Spinal cord (tissue), 10 donors: Measurements from ENCODE around the gene ZXDC. TPM values are rescaled to one million over a fixed set of nuclear protein-coding genes. Genes with fewer than 3 reads are reported as not detected.

Experiments
- DNase-seq, 6 donors: peaks; one replicate each; pipeline versions ENCODE4 v3.0.0 to v3.0.0-alpha.2; 2013 to 2015; ENCODE audit warnings: low spot score in 6 of 6, low read depth in 4 of 6
- H3K27ac ChIP-seq: one replicate; pipeline ENCODE4 v1.5.1; 2013; ENCODE audit warnings: low read depth, low read length, control low read depth
- H3K27me3 ChIP-seq: one replicate; pipeline ENCODE4 v1.6.1; 2013; ENCODE audit warnings: low read length; ENCODE audit not compliant: control insufficient read depth, insufficient read depth
- H3K36me3 ChIP-seq: one replicate; pipeline ENCODE4 v1.6.1; 2013; ENCODE audit warnings: low read length; ENCODE audit not compliant: control insufficient read depth, insufficient read depth
- H3K4me1 ChIP-seq: one replicate; pipeline ENCODE4 v1.6.1; 2013; ENCODE audit warnings: low read length; ENCODE audit not compliant: control insufficient read depth, insufficient read depth
- H3K4me3 ChIP-seq: one replicate; pipeline ENCODE4 v1.5.1; 2013; ENCODE audit warnings: low read depth, low read length, control low read depth
- H3K9me3 ChIP-seq: one replicate; pipeline ENCODE4 v1.6.1; 2013; ENCODE audit warnings: low read length; ENCODE audit not compliant: control insufficient read depth, insufficient read depth
- WGBS: methylation state at CpG from one replicate; pipeline ENCODE4 v1.1.5; 2013; ENCODE audit warnings: missing lambda C conversion rate; ENCODE audit not compliant: insufficient coverage; 5-methylcytosine and 5-hydroxymethylcytosine counted together
- polyA plus RNA-seq, 2 donors: library from polyadenylated mRNA; unstranded; fragments of 120-200 nt; gene quantifications; one replicate each; pipeline ENCODE4 v1.2.1, GENCODE V29; 2013; ENCODE audit not compliant: insufficient read length in 2 of 2
- total RNA-seq, 2 donors: library from RNA; depleted of rRNA in 1 of 2; stranded (reverse); fragments of 120-200 nt in 1 of 2; fragments of >200 nt in 1 of 2; gene quantifications; one replicate each; pipeline versions ENCODE4 v1.2.3 to v1.2.4, GENCODE V29; 2013 to 2014
- donor health status: healthy.

Gene ZXDC
- total and polyA plus RNA-seq, 4 donors = 22.9 to 29.4 (median 27.3) TPM

- no peak overlapping the region for H3K4me3 ChIP-seq
- H3K36me3 ChIP-seq = no peaks in the 10 kb centered on the region
- H3K27me3 ChIP-seq = no peaks in the 10 kb centered on the region
- H3K9me3 ChIP-seq = no peaks in the 10 kb centered on the region
- WGBS = 62% methylated on average over 6 of the region's 7 CpGs
- no peak for DNase-seq
- H3K4me1 ChIP-seq = peaks cover 6% of the 10 kb centered on the region
- no peak overlapping the region for H3K27ac ChIP-seq
Measured at GRCh38 chr3:126501736-126502135, 26.0 kb upstream of the ZXDC start.

- H3K9me3 ChIP-seq = no peaks in the 10 kb centered on the region
- no peak for DNase-seq
- no peak overlapping the region for H3K27ac ChIP-seq
- 63% methylated on average over 5 of the region's 5 CpGs for WGBS
- H3K4me1 ChIP-seq = peaks cover 6% of the 10 kb centered on the region
- no peaks in the 10 kb centered on the region for H3K36me3 ChIP-seq
- no peak overlapping the region for H3K4me3 ChIP-seq
- H3K27me3 ChIP-seq = no peaks in the 10 kb centered on the region
Measured at GRCh38 chr3:126501054-126501453, 25.4 kb upstream of the ZXDC start.

GRCh38 chr3:126500016-126500415, 24.3 kb upstream of the ZXDC start:
- no peak for DNase-seq
- Histone ChIP-seq H3K4me1 (peaks cover 6% of the 10 kb centered on the region), H3K4me3 (no peak overlapping the region), H3K9me3 (no peaks in the 10 kb centered on the region), H3K27ac (no peak overlapping the region), H3K36me3 (peaks cover 3% of the 10 kb centered on the region), H3K27me3 (no peaks in the 10 kb centered on the region)
- WGBS = 91% methylated on average over 7 of the region's 7 CpGs

GRCh38 chr3:126499401-126499800, 23.7 kb upstream of the ZXDC start:
- Histone ChIP-seq H3K27me3 (no peaks in the 10 kb centered on the region), H3K4me1 (peaks cover 9% of the 10 kb centered on the region), H3K27ac (no peak overlapping the region), H3K4me3 (no peak overlapping the region), H3K36me3 (peaks cover 3% of the 10 kb centered on the region), H3K9me3 (no peaks in the 10 kb centered on the region)
- no peak for DNase-seq
- 97% methylated on average over 5 of the region's 9 CpGs for WGBS

- Histone ChIP-seq H3K4me1 (peaks cover 14% of the 10 kb centered on the region), H3K27me3 (no peaks in the 10 kb centered on the region), H3K4me3 (no peak overlapping the region), H3K9me3 (no peaks in the 10 kb centered on the region), H3K36me3 (peaks cover 3% of the 10 kb centered on the region), H3K27ac (no peak overlapping the region)
- WGBS = 67% methylated on average over 9 of the region's 10 CpGs
- DNase-seq = no peak
Measured at GRCh38 chr3:126498929-126499328, 23.2 kb upstream of the ZXDC start.

- Histone ChIP-seq H3K4me1 (peaks cover 17% of the 10 kb centered on the region), H3K27ac (no peak overlapping the region), H3K36me3 (peaks cover 3% of the 10 kb centered on the region), H3K4me3 (no peak overlapping the region), H3K27me3 (no peaks in the 10 kb centered on the region), H3K9me3 (no peaks in the 10 kb centered on the region)
- no peak for DNase-seq
- 64% methylated on average over 4 of the region's 4 CpGs for WGBS
Measured at GRCh38 chr3:126498461-126498860, 22.8 kb upstream of the ZXDC start.

GRCh38 chr3:126497956-126498355, 22.3 kb upstream of the ZXDC start:
- Histone ChIP-seq H3K27ac (no peak overlapping the region), H3K4me1 (peaks cover 17% of the 10 kb centered on the region), H3K27me3 (no peaks in the 10 kb centered on the region), H3K36me3 (peaks cover 3% of the 10 kb centered on the region), H3K9me3 (no peaks in the 10 kb centered on the region), H3K4me3 (no peak overlapping the region)
- DNase-seq = no peak
- 93% methylated on average over 6 of the region's 6 CpGs for WGBS

GRCh38 chr3:126496894-126497850, 21.5 kb upstream of the ZXDC start:
- Histone ChIP-seq H3K9me3 (no peaks in the 10 kb centered on the region), H3K4me3 (no peak overlapping the region), H3K4me1 (peaks cover 17% of the 10 kb centered on the region), H3K27ac (no peak overlapping the region), H3K36me3 (peaks cover 3% of the 10 kb centered on the region), H3K27me3 (no peaks in the 10 kb centered on the region)
- WGBS = 75% methylated on average over 21 of the region's 21 CpGs
- no peak for DNase-seq

- Histone ChIP-seq H3K36me3 (peaks cover 3% of the 10 kb centered on the region), H3K4me3 (no peak overlapping the region), H3K27ac (no peak overlapping the region), H3K4me1 (peaks cover 12% of the 10 kb centered on the region), H3K9me3 (no peaks in the 10 kb centered on the region), H3K27me3 (no peaks in the 10 kb centered on the region)
- 84% methylated on average over 6 of the region's 8 CpGs for WGBS
- DNase-seq = no peak
Measured at GRCh38 chr3:126495786-126496185, 20.1 kb upstream of the ZXDC start.

GRCh38 chr3:126494970-126495230, 19.2 kb upstream of the ZXDC start:
- Histone ChIP-seq H3K4me1 (peaks cover 11% of the 10 kb centered on the region), H3K27ac (no peak overlapping the region)
- 86% methylated on average over 3 of the region's 6 CpGs for WGBS

More at GRCh38 chr3:126494970-126495230, 19.2 kb upstream of the ZXDC start:
- Histone ChIP-seq H3K27me3 (no peaks in the 10 kb centered on the region), H3K9me3 (no peaks in the 10 kb centered on the region), H3K4me3 (no peak overlapping the region), H3K36me3 (peaks cover 3% of the 10 kb centered on the region)
- no peak for DNase-seq
